Renal cortex interstitium (tissue), 11 donors: Measurements from ENCODE around the gene SLC28A1. TPM values are rescaled to one million over a fixed set of nuclear protein-coding genes. Genes with fewer than 3 reads are reported as not detected.

Experiments
- DNase-seq, 11 donors: peaks; one replicate each; pipeline ENCODE4 v3.0.0-alpha.2; 2013; ENCODE audit warnings: low read depth in 9 of 11, low spot score in 4 of 11; ENCODE audit errors: extremely low read depth in 1 of 11
- polyA plus RNA-seq, 3 donors: library from polyadenylated mRNA; unstranded; fragments of 120-200 nt; gene quantifications; one replicate each; pipeline ENCODE4 v1.2.1, GENCODE V29; 2013; ENCODE audit not compliant: insufficient read length in 3 of 3

The SLC28A1 gene
- polyA plus RNA-seq, 3 donors = 6.8 to 10.3 (median 7.2) TPM

DNA sequence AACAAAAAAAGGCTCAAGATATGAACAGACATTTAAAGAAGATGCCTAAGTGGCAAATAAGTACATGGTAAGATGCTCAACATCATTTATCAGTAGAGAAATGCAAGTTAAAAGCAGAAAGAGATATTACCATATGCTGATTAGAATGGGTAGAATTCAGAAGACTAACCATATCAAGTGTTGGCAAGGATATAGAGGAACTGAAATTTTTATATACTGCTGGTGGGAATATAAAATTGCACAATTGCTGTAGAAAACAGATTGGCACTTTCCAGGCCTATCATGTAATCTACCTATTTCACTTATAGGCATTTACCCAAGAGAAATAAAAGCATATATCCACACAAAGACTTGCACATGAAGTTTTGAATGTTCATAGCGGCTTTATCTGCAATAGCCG is 17.1 kb downstream of the SLC28A1 start:
- DNase-seq = no peak

DNA sequence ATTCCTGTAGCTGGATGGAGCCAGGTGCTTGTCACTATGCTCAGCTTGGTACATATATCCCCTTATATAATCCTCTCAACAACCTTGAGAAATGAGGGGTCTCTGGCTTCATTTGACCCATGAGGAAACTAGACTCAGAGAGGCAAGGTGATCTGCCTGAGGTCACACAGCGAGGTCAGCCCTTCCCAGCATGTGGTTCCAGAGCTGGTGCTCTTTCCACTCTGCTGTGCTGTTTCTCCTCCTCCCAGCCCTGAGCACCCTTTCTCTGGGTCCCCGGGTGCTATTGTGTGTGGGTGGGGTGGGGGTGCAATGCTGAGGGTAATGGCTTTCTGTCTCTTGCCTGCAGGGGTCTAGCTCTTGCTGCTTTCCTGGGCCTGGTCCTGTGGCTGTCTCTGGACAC is 19.3 kb downstream of the SLC28A1 start:
- no peak for DNase-seq

DNA sequence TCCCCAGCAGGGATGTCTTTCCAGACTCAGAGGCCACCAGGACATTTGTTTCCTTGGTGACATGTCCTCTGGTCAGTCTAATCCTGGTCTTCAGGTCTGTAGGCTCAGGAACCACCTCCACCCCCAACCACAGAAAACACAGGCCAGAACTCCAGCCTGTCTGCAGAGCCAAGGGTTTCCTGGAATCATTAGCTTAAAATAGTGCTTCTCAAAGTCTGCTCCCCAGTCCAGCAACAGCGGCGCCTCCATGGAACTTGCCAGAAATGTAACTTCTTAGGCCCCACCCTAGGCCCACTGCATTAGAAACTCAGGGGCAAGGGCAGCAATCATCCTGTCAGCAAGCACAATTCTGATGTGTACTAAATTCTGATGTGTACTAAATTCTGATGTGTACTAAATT is 20.0 kb downstream of the SLC28A1 start:
- DNase-seq = no peak

DNA sequence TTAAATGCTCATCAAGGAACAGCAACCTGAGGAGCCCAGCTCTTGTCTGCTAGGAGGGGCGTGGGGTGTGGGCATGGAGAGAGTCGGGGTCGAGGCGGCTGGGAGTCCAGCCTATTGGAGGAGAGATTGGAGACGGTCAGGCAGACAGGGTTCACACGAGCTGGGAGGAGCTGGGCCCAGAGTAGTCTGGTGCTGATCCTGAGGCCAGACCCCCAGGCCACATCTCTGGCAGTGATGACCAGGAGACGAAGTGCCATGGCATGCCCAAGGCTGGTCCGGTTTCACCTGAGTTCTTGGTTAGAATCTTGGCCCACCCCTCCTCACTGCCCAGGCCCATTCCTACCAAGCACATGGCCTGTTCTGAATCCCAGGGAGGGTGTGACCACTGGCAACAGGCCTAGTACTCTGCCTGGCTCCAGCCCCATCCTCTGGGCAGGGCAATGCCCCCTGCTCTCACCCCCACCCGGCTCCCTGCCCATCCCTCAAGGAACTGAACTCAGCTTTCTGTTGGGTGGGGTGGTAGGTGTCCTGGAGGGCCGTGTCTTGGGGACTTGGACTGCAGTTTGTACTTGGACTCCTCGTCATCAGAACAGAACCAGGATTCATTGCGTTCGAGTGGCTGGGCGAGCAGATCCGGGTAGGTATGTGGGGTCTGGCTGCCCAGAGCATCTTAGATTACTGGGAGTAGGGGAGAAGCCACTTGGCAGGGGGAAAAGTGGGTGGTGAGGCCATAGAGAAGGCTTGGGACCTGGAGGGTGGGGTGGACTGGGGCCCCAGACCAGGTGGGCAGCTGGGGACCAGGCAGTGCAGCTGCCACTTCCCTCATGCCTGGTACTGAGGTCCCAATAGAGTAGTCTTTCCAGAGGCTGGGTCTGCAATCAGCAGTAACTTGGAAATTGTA is 20.8 kb downstream of the SLC28A1 start:
- no peak for DNase-seq

DNA sequence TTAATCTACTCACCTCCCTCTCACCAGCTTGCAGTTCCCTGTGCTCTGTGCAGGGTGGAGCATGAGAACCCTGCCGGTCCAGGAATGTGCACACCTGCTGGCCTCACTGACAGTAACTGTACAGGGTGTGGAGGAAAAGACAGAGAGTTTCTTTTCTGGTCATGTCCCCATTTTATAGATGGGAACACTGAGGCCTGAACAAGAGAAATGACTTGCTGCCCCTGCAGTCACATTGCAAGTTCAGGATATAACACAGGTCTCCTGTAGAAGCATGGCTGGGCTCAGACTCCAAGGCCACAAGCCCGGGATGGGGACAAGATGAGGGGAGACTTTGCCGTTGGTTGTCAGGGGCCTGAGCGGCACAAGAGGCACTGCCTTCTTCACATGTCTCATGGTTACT is 23.3 kb downstream of the SLC28A1 start:
- DNase-seq = no peak

DNA sequence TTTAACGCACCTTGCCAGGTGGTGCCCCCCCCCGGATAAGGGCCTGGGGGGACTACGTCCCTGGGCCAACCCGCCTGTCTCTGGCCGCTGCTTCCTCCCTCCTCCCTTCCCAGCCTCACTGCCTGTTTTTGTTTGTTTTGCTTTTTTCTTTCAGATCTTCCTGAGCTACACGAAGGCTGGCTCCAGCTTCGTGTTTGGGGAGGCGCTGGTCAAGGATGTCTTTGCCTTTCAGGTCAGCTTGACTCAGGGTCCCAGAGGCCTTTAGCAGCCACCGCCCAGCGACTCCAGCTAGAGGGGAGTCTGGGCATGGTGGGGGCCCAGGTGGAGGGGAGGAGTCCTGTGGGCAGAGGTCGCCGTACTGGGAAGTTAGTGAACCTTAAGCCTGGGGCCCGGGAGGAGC is 24.1 kb downstream of the SLC28A1 start:
- DNase-seq = no peak

DNA sequence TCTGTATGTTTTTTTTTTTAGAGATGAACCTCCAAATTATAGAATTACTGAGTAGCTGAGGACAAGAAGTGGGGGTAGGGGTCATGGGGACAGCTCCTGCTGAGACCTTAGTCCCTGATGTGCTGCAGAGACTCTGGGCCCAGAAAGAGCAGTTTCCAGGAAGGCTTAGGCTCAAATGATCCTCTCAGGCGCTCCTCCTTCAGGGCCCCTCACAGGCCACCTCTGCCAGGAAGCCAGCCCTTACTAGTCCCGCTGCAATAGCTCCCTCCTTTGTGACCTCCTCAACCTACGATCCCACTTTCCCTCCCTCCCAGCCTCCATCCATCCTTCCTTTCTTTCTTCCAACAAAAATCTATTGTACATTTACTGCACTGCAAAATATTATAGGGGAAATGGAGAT is 24.6 kb downstream of the SLC28A1 start:
- DNase-seq = no peak

DNA sequence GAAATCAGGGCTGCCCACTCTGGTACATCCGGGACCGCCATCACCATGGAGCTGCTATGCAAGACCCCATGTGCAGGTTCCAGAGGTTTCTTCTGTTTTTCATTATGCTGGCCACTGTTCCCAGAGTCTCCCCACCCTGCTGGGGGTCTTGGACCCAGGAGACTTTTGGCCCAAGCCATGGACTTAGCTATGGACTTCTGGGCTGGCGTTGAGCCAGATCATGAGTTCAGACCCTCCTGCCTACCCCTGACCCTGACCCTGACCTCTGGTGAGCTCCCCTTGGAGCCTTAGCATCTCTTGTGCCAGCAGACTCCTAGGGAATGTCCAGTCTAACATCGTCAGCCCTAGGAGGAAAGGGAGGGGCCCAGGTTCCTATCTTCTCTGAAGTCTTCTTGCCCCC is 25.3 kb downstream of the SLC28A1 start:
- no peak for DNase-seq

DNA sequence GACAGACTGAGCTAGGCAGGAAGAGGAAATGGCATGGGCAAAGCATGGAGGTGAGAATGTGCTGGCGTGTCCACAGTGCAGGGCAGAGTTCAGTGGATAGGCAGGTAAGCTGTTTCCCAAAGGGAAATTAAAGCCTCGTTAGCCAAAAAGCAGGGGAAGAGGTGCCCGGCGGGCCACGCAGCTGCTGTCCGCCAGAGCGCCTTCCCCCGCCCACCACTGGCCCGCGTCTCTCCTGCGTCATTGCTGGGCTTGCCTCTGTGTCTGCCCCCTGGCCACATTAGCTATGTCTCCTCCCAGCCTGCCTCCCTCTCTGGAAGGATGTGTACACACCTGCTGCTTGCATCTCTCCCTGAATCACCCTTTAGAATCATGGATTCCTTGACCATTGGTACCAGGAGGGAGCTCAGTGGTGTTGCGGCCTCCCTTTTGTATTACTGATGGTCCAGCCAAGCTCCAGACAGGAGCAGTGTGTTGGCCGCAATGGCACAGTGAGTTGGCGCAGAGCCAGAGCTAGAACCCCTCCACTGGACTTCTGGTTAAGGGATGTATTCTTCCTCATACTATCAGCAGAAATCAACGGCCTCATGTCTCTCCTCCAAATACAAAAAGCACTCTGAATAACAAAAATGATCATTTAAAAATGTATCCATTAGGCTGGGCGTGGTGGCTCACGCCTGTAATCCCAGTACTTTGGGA is 26.6 kb downstream of the SLC28A1 start:
- DNase-seq = no peak

DNA sequence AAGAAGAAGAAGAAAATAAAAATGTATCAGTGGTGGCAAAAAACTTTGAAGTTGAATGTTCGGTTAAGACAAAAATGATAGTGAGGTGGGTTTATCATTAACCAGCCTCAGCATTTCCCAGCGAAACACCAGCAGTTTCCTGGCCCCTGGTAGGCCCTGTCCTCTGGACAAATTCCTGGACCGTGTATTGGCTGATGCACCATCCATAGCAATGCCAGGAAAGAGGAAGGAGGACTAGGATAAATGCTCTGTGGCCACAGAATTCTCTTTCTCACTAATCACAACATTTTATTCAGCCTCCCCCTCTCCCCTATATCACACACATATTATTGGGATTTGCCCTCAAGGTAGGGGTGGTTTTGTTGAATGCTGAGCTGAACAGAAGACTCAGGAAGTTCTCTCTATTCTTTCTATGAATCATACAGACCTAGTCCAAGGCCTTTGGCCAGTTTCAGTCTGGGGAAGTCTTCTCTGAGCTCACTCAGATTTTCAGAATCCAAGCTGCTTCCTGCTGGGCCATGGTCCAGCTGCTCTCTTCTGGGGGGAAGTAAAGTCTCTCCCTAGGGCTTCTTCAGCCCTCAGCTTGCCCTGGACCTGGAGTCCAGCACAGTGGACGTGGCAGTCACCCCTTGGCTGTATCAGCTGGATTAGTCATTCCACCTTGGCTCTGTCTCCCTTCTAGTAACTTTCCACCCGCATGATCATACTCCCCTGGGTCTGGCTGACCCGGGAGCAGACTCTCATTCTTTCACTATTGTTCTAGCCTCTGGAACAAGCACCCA is 27.6 kb downstream of the SLC28A1 start:
- DNase-seq = peak in 1 of 11 donors; percentile 32

DNA sequence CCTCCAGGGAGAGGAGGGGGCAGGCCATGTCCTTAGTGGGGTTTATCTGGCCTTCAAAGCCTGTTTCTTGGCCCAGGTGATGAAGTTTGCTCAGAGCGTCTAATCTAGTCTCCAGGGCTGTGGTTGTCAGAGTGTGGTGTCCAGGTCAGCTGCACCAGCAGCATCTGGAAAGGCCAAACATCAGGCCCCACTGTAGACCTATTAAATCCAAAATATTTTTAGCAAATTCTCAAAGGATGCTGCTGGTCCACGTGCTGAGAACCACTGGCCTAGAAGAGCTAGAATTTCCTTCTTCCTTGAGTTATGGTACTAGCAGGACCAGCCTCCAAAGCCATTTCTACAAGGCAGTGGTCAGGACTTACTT is 28.9 kb downstream of the SLC28A1 start:
- DNase-seq = no peak

DNA sequence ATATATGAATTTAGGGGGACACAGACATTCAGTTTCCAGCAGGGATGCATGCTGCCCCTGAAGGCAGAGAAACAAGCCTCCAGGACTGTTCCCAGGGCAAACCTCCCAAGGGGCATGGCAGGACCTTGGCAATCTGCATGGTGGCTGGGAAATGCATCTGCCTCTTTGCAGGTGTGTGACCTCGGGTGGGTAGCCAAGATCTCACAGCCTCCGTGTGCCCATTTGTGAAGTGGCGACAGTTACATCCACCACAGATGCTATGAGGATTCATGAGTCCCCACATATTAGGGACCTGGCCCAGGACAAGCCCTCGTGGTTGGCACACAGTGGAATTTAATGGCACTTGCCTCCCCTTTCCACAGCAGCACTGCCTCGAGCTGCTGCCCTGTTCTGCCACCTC is 29.9 kb downstream of the SLC28A1 start:
- no peak for DNase-seq

DNA sequence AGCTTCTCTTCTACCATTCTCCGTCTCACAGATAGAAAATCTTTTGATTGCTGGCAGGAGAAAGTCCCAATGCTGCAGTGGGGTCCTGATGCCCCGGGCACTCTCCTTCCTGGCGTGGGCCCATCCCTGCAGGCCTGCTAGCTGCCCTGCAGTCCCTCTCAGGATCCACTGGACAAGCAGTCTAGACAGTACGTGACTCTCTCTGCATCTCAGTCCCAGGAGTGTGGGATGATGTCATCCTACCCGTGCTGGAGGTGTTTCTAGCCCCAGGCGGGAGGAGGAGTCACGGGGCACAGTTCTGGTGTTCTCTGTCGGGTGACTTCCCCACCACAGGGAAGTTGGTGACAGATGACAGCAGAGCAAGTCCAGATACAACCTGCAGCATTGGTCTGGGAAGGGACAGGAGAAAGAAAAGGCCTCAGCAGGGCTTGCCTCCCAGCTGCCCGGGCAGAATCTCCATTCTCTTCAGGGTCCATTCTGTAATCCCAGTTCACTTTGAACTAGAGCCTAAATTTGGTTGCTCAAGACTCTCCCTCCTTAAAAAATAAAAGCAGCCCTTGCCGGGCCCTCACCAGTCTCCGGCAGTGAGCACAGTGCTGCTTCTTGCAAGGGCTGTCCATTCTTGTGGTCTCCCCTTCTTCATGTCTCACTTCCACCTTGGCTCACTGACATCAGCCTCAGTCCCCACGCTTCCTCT is 30.6 kb downstream of the SLC28A1 start:
- peak in 8 of 11 donors; percentile 52 to 82 (median 68) for DNase-seq

DNA sequence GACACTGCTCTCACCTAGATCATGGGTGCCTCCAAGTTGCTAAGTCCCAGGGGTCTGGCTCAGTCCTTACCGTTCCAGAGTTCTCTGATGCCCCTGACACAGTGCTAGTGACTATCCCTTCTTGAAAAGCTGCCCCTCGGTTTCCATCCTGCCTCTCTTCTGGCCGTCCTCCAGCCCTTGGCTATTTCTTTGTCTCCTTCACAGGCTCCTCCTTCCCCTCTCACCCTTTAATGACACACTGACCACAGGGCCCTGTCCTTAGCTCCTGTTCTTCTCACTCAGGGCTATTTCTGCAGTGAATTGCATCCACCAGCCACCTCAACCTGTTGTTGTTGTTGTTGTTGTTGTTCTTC is 31.1 kb downstream of the SLC28A1 start:
- DNase-seq = no peak

DNA sequence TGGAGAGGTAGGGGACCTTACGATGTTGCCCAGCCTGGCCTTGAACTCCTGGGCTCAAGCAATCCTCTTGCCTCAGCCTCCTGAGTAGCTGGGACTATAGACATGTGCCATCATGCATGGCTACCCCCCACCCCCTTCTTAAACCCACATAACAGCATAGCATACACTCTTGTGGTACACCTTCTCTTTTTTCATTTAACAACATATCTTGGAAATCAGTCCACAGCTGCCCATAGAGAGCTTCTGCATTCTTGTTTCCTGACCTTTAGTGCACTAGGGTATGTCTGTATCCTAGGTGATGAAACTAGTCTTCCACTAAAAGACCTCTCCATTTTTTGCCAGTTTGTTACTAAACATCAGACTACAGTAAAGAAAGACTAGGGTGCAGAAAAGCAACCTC is 33.0 kb downstream of the SLC28A1 start:
- no peak for DNase-seq

DNA sequence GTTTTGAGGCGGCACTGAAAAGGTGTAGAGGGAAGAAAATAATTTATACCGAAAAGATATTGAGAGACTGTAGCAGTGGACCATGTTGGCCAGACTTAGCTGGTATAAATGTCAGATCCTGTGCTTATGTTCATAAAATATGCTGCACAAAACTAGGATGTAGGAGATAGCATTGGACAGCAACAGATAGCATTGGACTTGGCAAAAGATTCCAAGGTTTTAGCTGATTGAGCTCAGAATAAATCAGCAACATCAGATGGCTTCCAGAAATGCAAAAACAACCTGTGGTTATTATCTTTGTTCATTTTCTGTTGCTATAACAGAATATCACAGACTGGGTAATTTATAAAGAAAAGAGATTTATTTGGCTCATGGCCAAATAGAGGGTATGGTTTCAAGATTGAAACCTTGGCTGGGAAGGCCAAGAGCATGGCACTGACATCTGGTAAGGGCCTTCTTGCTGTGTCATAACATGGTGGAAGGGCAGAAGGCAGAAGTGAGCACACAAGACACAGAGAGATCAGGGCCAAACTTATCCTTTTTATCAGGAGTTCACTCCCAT is 34.7 kb downstream of the SLC28A1 start:
- DNase-seq = no peak

DNA sequence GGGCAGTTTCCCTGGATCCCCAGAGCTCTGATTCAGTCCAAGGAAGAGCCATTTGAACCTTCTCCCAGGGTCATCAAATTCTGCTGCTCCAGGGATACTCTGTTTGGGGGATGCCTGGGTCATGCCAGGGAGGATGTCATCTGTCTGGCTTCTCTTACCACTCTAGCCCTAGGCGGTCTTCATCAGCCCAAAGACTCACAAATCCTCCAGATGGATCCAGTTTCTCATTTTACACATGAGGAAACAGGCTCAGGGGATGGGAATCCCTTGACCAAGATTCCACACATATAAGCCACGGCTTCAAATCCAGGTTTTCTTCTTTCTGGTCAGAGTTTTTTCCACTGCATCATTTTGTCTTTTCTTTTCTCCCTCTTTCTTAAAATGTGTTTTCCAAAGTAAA is 36.7 kb downstream of the SLC28A1 start:
- no peak for DNase-seq

DNA sequence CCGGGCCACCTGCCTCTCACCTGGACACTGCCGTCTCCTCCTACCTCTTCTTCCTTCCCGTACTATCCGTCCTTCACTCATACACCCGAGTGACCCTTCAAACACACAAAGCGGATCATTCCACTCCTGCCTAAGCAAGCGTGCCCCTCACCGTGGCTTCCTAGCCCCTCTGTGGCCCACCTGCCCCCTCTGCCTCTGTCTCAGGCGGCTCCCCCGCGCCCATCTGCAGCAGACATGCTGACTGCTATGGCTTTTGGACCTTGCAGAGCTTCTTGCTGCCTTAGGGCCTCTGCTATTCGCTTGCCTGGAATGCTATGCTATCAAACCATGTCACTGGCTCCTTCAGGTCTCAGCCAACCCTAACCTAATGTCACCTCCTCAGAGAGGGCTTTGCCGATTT is 38.1 kb downstream of the SLC28A1 start:
- no peak for DNase-seq

DNA sequence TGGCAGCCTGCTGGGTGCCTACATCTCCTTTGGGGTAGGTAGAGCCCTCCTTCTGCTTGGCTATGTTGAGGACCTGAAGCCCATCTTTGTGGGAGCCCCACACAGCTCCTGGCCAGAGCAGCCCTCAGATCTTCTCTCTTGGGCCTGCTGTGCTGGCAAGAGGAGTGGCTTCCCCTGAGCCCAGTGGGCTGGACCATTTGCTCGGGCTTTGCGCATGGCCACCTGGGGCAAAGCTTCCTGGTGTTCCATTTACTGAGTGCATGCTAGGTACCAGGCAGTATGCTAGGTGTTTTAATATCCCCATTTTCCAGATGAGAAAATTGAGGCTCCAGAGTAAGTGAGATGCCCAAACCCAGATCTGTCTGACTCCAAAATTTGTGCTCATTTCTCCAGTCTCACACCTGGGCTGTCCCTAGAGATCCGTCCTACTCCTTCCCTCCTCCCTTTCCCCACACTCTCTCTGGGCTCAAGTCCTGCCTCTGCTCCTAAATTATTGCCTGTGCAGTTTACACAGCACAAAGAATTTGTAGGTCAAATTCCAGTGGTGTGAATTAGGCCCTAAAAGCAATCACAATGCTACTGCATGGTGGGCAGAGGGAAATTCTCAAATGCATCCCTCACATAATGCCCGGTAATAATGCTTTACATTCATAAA is 39.7 kb downstream of the SLC28A1 start:
- DNase-seq = no peak
